Colonic mucosa (tissue), 4 donors: Measurements from ENCODE around the gene GSTA4. TPM values are rescaled to one million over a fixed set of nuclear protein-coding genes. Genes with fewer than 3 reads are reported as not detected.

Experiments
- DNase-seq: peaks from one replicate; pipeline ENCODE4 v3.0.0-alpha.2; 2020
- H3K27ac ChIP-seq: fragments of 200-600 bp; one replicate; pipeline ENCODE4 v1.8.0; 2021
- H3K27me3 ChIP-seq: fragments of 200-600 bp; one replicate; pipeline ENCODE4 v1.8.0; 2021
- H3K36me3 ChIP-seq: fragments of 200-600 bp; one replicate; pipeline ENCODE4 v1.8.0; 2021
- H3K4me1 ChIP-seq: fragments of 200-600 bp; one replicate; pipeline ENCODE4 v1.8.0; 2021; ENCODE audit warnings: mild to moderate bottlenecking
- H3K4me3 ChIP-seq: fragments of 200-600 bp; one replicate; pipeline ENCODE4 v1.8.0; 2021
- H3K9ac ChIP-seq, 2 donors: one replicate each; pipeline ENCODE4 v1.7.0; 2013; ENCODE audit warnings: control low read depth in 2 of 2, low read depth in 2 of 2, low read length in 2 of 2
- H3K9me3 ChIP-seq: fragments of 200-600 bp; one replicate; pipeline ENCODE4 v1.8.0; 2021
- CTCF ChIP-seq: fragments of 200-600 bp; IDR thresholded peaks from one replicate; pipeline ENCODE4 v1.8.0; 2022; ENCODE audit warnings: antibody characterized with exemption, mild to moderate bottlenecking
- intact Hi-C: fragments of 100-400 bp; cut with DNase I; formaldehyde crosslinking; loops from one replicate; pipeline ENCODE4 v1.14.1; 2022
- total RNA-seq, 2 donors: library from RNA; stranded (reverse); fragmentation: NEBNext Ultra II Directional in 1 of 2; extraction: Animal tissue kit (Norgen Biotek cat#: 25700) in 1 of 2; gene quantifications; one replicate each; pipeline ENCODE4 v1.2.1, GENCODE V29; 2021
- donor health status: healthy.
- donor health status: DM: no; HTN: no; CAD: no.
- donor health status: DM: no; HTN: no; CAD: no.

GSTA4 gene
- total RNA-seq, 2 donors from 2014 or later, result 13.5 to 17.0 TPM

GRCh38 chr6:53041356-53041755, 46.3 kb upstream of the GSTA4 start:
- no peak for TF ChIP-seq CTCF
- Histone ChIP-seq H3K4me3 (no peak overlapping the region), H3K27me3 (no peaks in the 10 kb centered on the region), H3K27ac (no peak overlapping the region), H3K9me3 (no peaks in the 10 kb centered on the region), H3K4me1 (no peaks in the 10 kb centered on the region), H3K9ac (no peak overlapping the region), H3K36me3 (peaks cover 7% of the 10 kb centered on the region)
- intact Hi-C loops, result no loop called here
- DNase-seq, result no peak

DNA sequence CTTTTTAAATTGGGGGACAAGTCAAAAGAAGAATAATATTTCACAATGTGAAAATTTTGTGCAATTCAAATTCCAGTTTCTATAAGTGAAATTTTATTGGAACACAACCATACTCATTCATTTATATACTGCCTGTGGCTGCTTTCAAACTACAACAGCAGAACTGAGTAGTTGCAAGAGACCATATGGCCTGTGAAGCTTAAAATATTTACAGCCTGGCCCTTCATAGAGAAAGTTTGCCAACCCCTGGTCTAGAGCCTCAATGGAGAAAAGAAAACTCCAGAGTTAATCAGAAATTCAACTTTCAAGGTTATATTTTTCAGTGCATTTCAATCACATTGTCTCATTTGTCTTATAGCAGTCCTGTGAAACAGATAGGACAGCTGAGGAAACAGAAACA, 43.5 kb upstream of the GSTA4 start:
- H3K9me3 ChIP-seq, result no peaks in the 10 kb centered on the region
- H3K9ac ChIP-seq, result no peak overlapping the region
- H3K27ac ChIP-seq, result no peak overlapping the region
- no peak for TF ChIP-seq CTCF
- no peaks in the 10 kb centered on the region for H3K4me1 ChIP-seq
- intact Hi-C loops, result no loop called here
- H3K27me3 ChIP-seq, result no peaks in the 10 kb centered on the region
- peaks cover 7% of the 10 kb centered on the region for H3K36me3 ChIP-seq
- no peak for DNase-seq
- no peak overlapping the region for H3K4me3 ChIP-seq

DNA sequence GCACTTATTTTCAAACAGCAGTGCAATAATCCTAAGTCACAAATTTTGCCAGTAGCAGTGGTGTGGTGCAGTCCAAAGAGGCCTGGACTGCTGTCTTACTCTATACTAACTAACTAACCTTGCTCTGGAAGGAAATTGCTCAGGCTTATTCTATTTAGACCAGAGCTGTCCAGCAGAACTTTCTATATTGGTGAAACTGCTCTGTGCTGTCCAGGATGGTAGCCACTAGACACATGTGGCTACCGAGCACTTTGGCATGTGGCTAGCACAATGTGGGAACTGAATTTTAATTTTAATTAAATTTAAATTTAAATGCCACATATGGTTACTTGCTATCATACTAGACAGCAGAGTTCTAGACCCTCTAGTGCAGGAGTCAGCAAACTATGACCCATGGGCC, 43.1 kb upstream of the GSTA4 start:
- Histone ChIP-seq H3K27me3 (no peaks in the 10 kb centered on the region), H3K4me1 (no peaks in the 10 kb centered on the region), H3K27ac (no peak overlapping the region), H3K4me3 (no peak overlapping the region), H3K9me3 (no peaks in the 10 kb centered on the region), H3K36me3 (peaks cover 7% of the 10 kb centered on the region), H3K9ac (no peak overlapping the region)
- no peak for TF ChIP-seq CTCF
- intact Hi-C loops, result no loop called here
- no peak for DNase-seq

DNA sequence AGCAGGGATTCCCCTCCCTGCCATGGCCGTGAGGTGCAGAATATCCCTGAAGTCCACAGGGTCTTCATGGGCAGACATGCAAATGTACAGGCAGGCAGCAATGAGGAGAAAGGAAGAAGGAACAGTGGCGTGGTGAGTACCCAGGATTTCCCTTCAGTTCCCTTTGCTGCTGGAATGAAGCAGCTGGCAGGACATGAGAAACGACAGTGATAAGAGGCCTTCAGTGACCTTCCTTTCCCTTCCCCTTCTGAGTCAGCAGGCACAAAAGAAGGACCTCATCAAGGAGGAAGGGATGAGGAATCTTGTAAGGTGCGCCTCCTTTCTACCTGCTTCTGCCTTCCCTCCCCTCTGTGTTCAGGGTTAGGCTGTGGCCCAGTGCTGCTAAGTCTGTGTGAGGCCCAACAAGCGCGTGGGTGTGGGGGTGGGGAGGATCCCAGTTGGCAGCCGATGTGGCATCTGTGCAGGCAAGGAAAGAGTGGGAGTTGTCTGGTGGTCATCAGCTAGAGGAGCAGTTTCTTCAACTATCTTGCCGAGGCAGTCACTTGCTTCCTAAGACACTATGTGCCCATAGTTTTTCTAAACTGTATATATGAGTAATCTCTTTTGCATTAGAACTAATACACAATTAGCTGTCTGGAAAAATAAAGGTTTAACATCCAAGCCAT, 40.6 kb upstream of the GSTA4 start:
- Histone ChIP-seq H3K4me1 (no peaks in the 10 kb centered on the region), H3K27me3 (no peaks in the 10 kb centered on the region), H3K9ac (no peak overlapping the region), H3K36me3 (peaks cover 7% of the 10 kb centered on the region), H3K27ac (no peak overlapping the region), H3K9me3 (no peaks in the 10 kb centered on the region), H3K4me3 (no peak overlapping the region)
- DNase-seq, result no peak
- no peak for TF ChIP-seq CTCF
- intact Hi-C loops, result no loop called here

GRCh38 chr6:53033764-53034163, 38.7 kb upstream of the GSTA4 start:
- no peaks in the 10 kb centered on the region for H3K4me1 ChIP-seq
- H3K27me3 ChIP-seq, result no peaks in the 10 kb centered on the region
- no peak overlapping the region for H3K9ac ChIP-seq
- H3K27ac ChIP-seq, result peak overlapping the region; percentile 28
- no peak for TF ChIP-seq CTCF
- H3K4me3 ChIP-seq, result no peak overlapping the region
- peaks cover 5% of the 10 kb centered on the region for H3K36me3 ChIP-seq
- no peaks in the 10 kb centered on the region for H3K9me3 ChIP-seq
- DNase-seq, result no peak
- intact Hi-C loops, result no loop called here
